Activated CD4-positive, CD25-positive, alpha-beta regulatory T cell treated with anti-CD3 and anti-CD28 coated beads, Interleukin-2, amount 50 U/mL, for 16 hours (primary cell): Measurements from ENCODE around the gene ANKFN1.

Experiments used
- DNase-seq: peaks from one replicate; pipeline ENCODE4 v3.0.0-alpha.2; 2020; ENCODE audit warnings: low read depth, low spot score

Gene ANKFN1

GRCh38 chr17:56505154-56505756, 352.0 kb downstream of the ANKFN1 start:
- no peak for DNase-seq

GRCh38 chr17:56506349-56506748, 353.1 kb downstream of the ANKFN1 start:
- no peak for DNase-seq

GRCh38 chr17:56510554-56511342, 357.5 kb downstream of the ANKFN1 start:
- DNase-seq: no peak

GRCh38 chr17:56514264-56514663, 361.0 kb downstream of the ANKFN1 start:
- DNase-seq: no peak

- no peak for DNase-seq
Observed at GRCh38 chr17:56514899-56515298, 361.6 kb downstream of the ANKFN1 start.

- no peak for DNase-seq
Observed at GRCh38 chr17:56521414-56522141, 368.3 kb downstream of the ANKFN1 start.

GRCh38 chr17:56523042-56523441, 369.8 kb downstream of the ANKFN1 start:
- no peak for DNase-seq

- no peak for DNase-seq
Observed at GRCh38 chr17:56528696-56529095, 375.4 kb downstream of the ANKFN1 start.

- DNase-seq: no peak
Observed at GRCh38 chr17:56532926-56533325, 379.7 kb downstream of the ANKFN1 start.

- no peak for DNase-seq
Observed at GRCh38 chr17:56536766-56537165, 383.5 kb downstream of the ANKFN1 start.

GRCh38 chr17:56540836-56541235, 387.6 kb downstream of the ANKFN1 start:
- DNase-seq: no peak

GRCh38 chr17:56543280-56543679, 390.0 kb downstream of the ANKFN1 start:
- no peak for DNase-seq

GRCh38 chr17:56545106-56545505, 391.8 kb downstream of the ANKFN1 start:
- DNase-seq: no peak

GRCh38 chr17:56545930-56546329, 392.7 kb downstream of the ANKFN1 start:
- DNase-seq: no peak

- no peak for DNase-seq
Observed at GRCh38 chr17:56548661-56549060, 395.4 kb downstream of the ANKFN1 start.

GRCh38 chr17:56549501-56549900, 396.2 kb downstream of the ANKFN1 start:
- no peak for DNase-seq

GRCh38 chr17:56557682-56558081, 404.4 kb downstream of the ANKFN1 start:
- DNase-seq: no peak

- DNase-seq: no peak
Observed at GRCh38 chr17:56558088-56558487, 404.8 kb downstream of the ANKFN1 start.
